Heart right ventricle (tissue), 16 donors: Measurements from ENCODE around the gene BTBD19. TPM values are rescaled to one million over a fixed set of nuclear protein-coding genes. Genes with fewer than 3 reads are reported as not detected.

Source experiments
- ATAC-seq, 8 donors: fragments of 200-7000 bp; cut with Tn5 transposase; one replicate each; pipeline ENCODE4 v1.9.1; 2020; ENCODE audit warnings: mild to moderate bottlenecking in 8 of 8, moderate library complexity in 8 of 8, moderate number of reproducible peaks in 1 of 8
- DNase-seq, 2 donors: peaks; one replicate each; pipeline ENCODE4 v3.0.0-alpha.2; 2020
- H3K27ac ChIP-seq, 10 donors: fragments of 200-600 bp; sonication (generic) in 2 of 10; one replicate each; pipeline versions ENCODE4 v1.5.0 to v1.8.0; 2020 to 2022; ENCODE audit warnings: mild to moderate bottlenecking in 3 of 10
- H3K27me3 ChIP-seq, 7 donors: fragments of 200-600 bp; one replicate each; pipeline ENCODE4 v1.8.0; 2021 to 2022; ENCODE audit warnings: mild to moderate bottlenecking in 2 of 7
- H3K36me3 ChIP-seq, 9 donors: fragments of 200-600 bp; sonication (generic) in 1 of 9; one replicate each; pipeline versions ENCODE4 v1.5.0 to v1.8.0; 2020 to 2022; ENCODE audit warnings: mild to moderate bottlenecking in 2 of 9
- H3K4me1 ChIP-seq, 9 donors: fragments of 200-600 bp; sonication (generic) in 1 of 9; one replicate each; pipeline versions ENCODE4 v1.5.0 to v1.8.0; 2020 to 2022; ENCODE audit warnings: mild to moderate bottlenecking in 4 of 9
- H3K4me3 ChIP-seq, 10 donors: fragments of 200-600 bp; sonication (generic) in 2 of 10; one replicate each; pipeline versions ENCODE4 v1.5.0 to v1.8.0; 2020 to 2022; ENCODE audit warnings: mild to moderate bottlenecking in 7 of 10, moderate library complexity in 2 of 10
- H3K9me3 ChIP-seq, 11 donors: fragments of 200-600 bp in 10 of 11; sonication (generic) in 2 of 11; one replicate each; pipeline versions ENCODE4 v1.5.0 to v1.8.0; 2013 to 2022; ENCODE audit warnings: mild to moderate bottlenecking in 2 of 11, control low read depth in 1 of 11, moderate library complexity in 1 of 11
- CTCF ChIP-seq, 9 donors: fragments of 200-600 bp; sonication (generic) in 2 of 9; IDR thresholded peaks; one replicate each; pipeline versions ENCODE4 v1.5.0 to v1.8.0; 2021 to 2022; ENCODE audit warnings: antibody characterized with exemption in 9 of 9, mild to moderate bottlenecking in 5 of 9, moderate library complexity in 1 of 9
- WGBS, 2 donors: extraction: QIAGEN DNeasy Blood & Tissue Kit; methylation state at CpG; one replicate each; pipeline ENCODE4 v1.1.7; 2013; ENCODE audit warnings: inconsistent platforms in 1 of 2; 5-methylcytosine and 5-hydroxymethylcytosine counted together
- intact Hi-C, 10 donors: fragments of 100-400 bp; cut with DNase I; formaldehyde crosslinking; loops; one replicate each; pipeline versions ENCODE4 v1.11.1 to v1.14.2; 2022
- polyA plus RNA-seq, 2 donors: library from polyadenylated mRNA; stranded (reverse); fragments of 200-250 nt; gene quantifications; one replicate each; pipeline ENCODE4 v1.2.3, GENCODE V29; 2013
- total RNA-seq, 10 donors: library from RNA; stranded (reverse); fragmentation: NEBNext Ultra II Directional in 3 of 10; extraction: Animal tissue kit (Norgen Biotek cat#: 25700) in 3 of 10; gene quantifications; one replicate each; pipeline versions ENCODE4 v1.2.1 to v1.2.4, GENCODE V29; 2021 to 2023
- donor health status: Arrhythmogenic right ventricular cardiomyopathy.
- donor health status: ischemic (EF 13 %, LVEDD 7.1; RV severe dilation, severe dysfunction).
- donor health status: healthy with polysubstance abuse.
- donor health status: DM: no; HTN: yes; CAD: no.
- donor health status: DM: no; HTN: no; CAD: no.
- donor health status: ischemic (EF 25% LVEDD 6.9; RV normal size, moderate dysfunction).
- donor health status: ischemic (EF 25% LVEDD 5.7; RV mildly dilated, moderate dysfunction).
- donor health status: healthy.
- donor health status: DM: yes; HTN: yes; CAD: no.
- donor health status: Ischemic cardiomyopathy.
- donor health status: ischemic (EF 35%, LVEDD 5.7; RV mildly dilated, moderate dysfunction).
- donor health status: nonischemic (EF 11% LVEDD 7.7; RV severe dilation, severe dysfunction).
- donor health status: DM: yes; HTN: yes; CAD: no.
- donor health status: PGD.
- donor health status: ischemic (EF 29% LVEDD 5.4; RV normal size, mild dysfunction).
- donor health status: nonischemic (EF 23%, LVEDD 6.1; RV moderate dilation, normal function).

The BTBD19 gene
- total and polyA plus RNA-seq, 12 donors: 1.8 to 12.5 (median 3.2) TPM

- Histone ChIP-seq H3K9me3 (no peaks in the 10 kb centered on the region), H3K4me3 (peak within 1 kb of the TSS; percentile 64 to 98 (median 92)), H3K4me1 (peaks cover 11 to 48% (median 41%) of the 10 kb centered on the region in 9 donors), H3K27me3 (no peaks in the 10 kb centered on the region), H3K27ac (peak within 1 kb of the TSS; percentile 85 to 100 (median 96)), H3K36me3 (peaks cover 0 to 29% (median 21%) of the 10 kb centered on the region in 9 donors)
- peak; percentile 92 to 98 (median 96) for TF ChIP-seq CTCF (IDR thresholded peaks at IDR 0.05)
- intact Hi-C loops: loop anchor here in 5 of 10 donors (2.0 to 10.0 kb wide), 8 partner anchors 19 to 505 kb away; partner anchors contain the start of genes HECTD3 (in 3 of the 5) and UROD (in 3 of the 5)
- DNase-seq (peak; percentile 96 to 99), ATAC-seq (peak; percentile 95 to 98 (median 96))
- WGBS, 2 donors: 0% methylated on average over 68 to 79 of the region's 79 CpGs
Observed at GRCh38 chr1:44799770-44800584, 8.3 kb upstream of the BTBD19 start, which contains the start of gene PLK3. Gene PLK3, plus strand, starts transcription at chr1:44800377. Its CDS starts 87 bp downstream, at chr1:44800464.

- Histone ChIP-seq H3K27ac (peak overlapping the region in 9 of 10 donors; percentile 12 to 100 (median 97)), H3K9me3 (no peaks in the 10 kb centered on the region), H3K27me3 (no peaks in the 10 kb centered on the region), H3K4me3 (peak overlapping the region; percentile 32 to 98 (median 88)), H3K36me3 (peaks cover 0 to 46% (median 23%) of the 10 kb centered on the region in 9 donors), H3K4me1 (peaks cover 20 to 66% (median 58%) of the 10 kb centered on the region in 9 donors)
- WGBS, 2 donors: 42 to 60% methylated on average over 13 of the region's 13 CpGs
- ATAC-seq (no peak), DNase-seq (no peak)
- intact Hi-C loops: loop anchor here in 1 of 10 donors (2.0 to 5.0 kb wide), 2 partner anchors 17 to 36 kb away; no protein-coding TSS in a partner anchor
- no peak for TF ChIP-seq CTCF (IDR thresholded peaks at IDR 0.05)
Observed at GRCh38 chr1:44801491-44802305, 6.6 kb upstream of the BTBD19 start.

GRCh38 chr1:44802306-44803061 is 5.8 kb upstream of the BTBD19 start:
- Histone ChIP-seq H3K4me1 (peaks cover 28 to 73% (median 66%) of the 10 kb centered on the region in 9 donors), H3K27ac (peak overlapping the region in 9 of 10 donors; percentile 47 to 100 (median 97)), H3K4me3 (peak overlapping the region in 9 of 10 donors; percentile 64 to 98 (median 89)), H3K9me3 (no peaks in the 10 kb centered on the region), H3K27me3 (no peaks in the 10 kb centered on the region), H3K36me3 (peaks cover 0 to 48% (median 23%) of the 10 kb centered on the region in 9 donors)
- DNase-seq (no peak), ATAC-seq (no peak)
- WGBS, 2 donors: 78 to 83% methylated on average over 13 of the region's 13 CpGs
- TF ChIP-seq CTCF (IDR thresholded peaks at IDR 0.05): no peak
- intact Hi-C loops: loop anchor here in 1 of 10 donors (5.0 kb wide), 1 partner anchor 35 kb away; no protein-coding TSS in a partner anchor
